Common myeloid progenitor, CD34-positive (primary cell): Measurements from ENCODE around the gene MARCHF3.
A peak's percentile ranks its signal among the peaks of the same experiment; 100 is the strongest.
"Not testable (repeated sequence)": the region's sequence is repeated elsewhere in the genome, so short reads cannot be mapped to it uniquely, and the experiment has no call there.

Experiments
- CTCF ChIA-PET: fragments of 350-600 bp; sonication (Branson Sonifier 250); formaldehyde crosslinking; loops from one replicate; lab custom pipeline; 2021; ENCODE audit warnings: antibody characterized with exemption; lab: Charles Lee
- POLR2A ChIA-PET: fragments of 350-600 bp; sonication (Branson Sonifier 250); formaldehyde crosslinking; loops from one replicate; lab custom pipeline; 2021; ENCODE audit warnings: antibody characterized with exemption; lab: Charles Lee
- DNase-seq, 3 donors: peaks; one replicate each; pipeline versions ENCODE4 v3.0.0 to v3.0.0-alpha.2; 2013
- H3K27ac ChIP-seq, 2 experiments: 1 replicate in 1 of 2; 2 replicates in 1 of 2; pipeline ENCODE4 v1.7.0; 2013; ENCODE audit warnings: inconsistent platforms in 2 of 2, low read length in 2 of 2, mild to moderate bottlenecking in 2 of 2, low read depth in 1 of 2, moderate library complexity in 1 of 2; ENCODE audit not compliant: severe bottlenecking in 2 of 2, insufficient read depth in 1 of 2, poor library complexity in 1 of 2
- H3K27me3 ChIP-seq, 5 experiments: replicated peaks in 2 of 5; 1 replicate in 3 of 5; 2 replicates in 2 of 5; pipeline versions ENCODE4 v1.6.1 to v1.7.0; 2013; ENCODE audit warnings: low read length in 4 of 5, mild to moderate bottlenecking in 2 of 5, moderate library complexity in 2 of 5, inconsistent platforms in 1 of 5; ENCODE audit not compliant: insufficient read depth in 5 of 5, control insufficient read depth in 4 of 5
- H3K36me3 ChIP-seq, 4 experiments: 1 replicate in 2 of 4; 2 replicates in 2 of 4; pipeline versions ENCODE4 v1.6.1 to v1.7.0; 2013; ENCODE audit warnings: low read length in 3 of 4, control low read depth in 1 of 4, mild to moderate bottlenecking in 1 of 4; ENCODE audit not compliant: control insufficient read depth in 4 of 4, insufficient read depth in 4 of 4
- H3K4me1 ChIP-seq, 4 experiments: 1 replicate in 3 of 4; 2 replicates in 1 of 4; pipeline versions ENCODE4 v1.6.1 to v1.7.1; 2013; ENCODE audit warnings: low read length in 3 of 4, mild to moderate bottlenecking in 3 of 4, control low read depth in 1 of 4, inconsistent platforms in 1 of 4, moderate library complexity in 1 of 4; ENCODE audit not compliant: control insufficient read depth in 4 of 4, insufficient read depth in 4 of 4; ENCODE audit errors: control extremely low read depth in 1 of 4
- H3K4me3 ChIP-seq, 7 experiments: 1 replicate in 4 of 7; 2 replicates in 3 of 7; pipeline versions ENCODE4 v1.5.1 to v1.7.0; 2013; ENCODE audit warnings: mild to moderate bottlenecking in 7 of 7, low read length in 6 of 7, moderate library complexity in 6 of 7, inconsistent platforms in 2 of 7, low read depth in 2 of 7, control low read depth in 1 of 7; ENCODE audit not compliant: insufficient read depth in 4 of 7, control insufficient read depth in 1 of 7; ENCODE audit errors: extremely low read depth in 1 of 7
- H3K9me3 ChIP-seq, 5 experiments: 1 replicate in 4 of 5; 2 replicates in 1 of 5; pipeline versions ENCODE4 v1.6.1 to v1.7.1; 2013; ENCODE audit warnings: low read length in 4 of 5, mild to moderate bottlenecking in 2 of 5, inconsistent platforms in 1 of 5, low read depth in 1 of 5, moderate library complexity in 1 of 5; ENCODE audit not compliant: control insufficient read depth in 4 of 5, insufficient read depth in 2 of 5; ENCODE audit errors: control extremely low read depth in 1 of 5
- WGBS: methylation state at CpG from one replicate; pipeline ENCODE4 v1.1.5; 2013; ENCODE audit not compliant: insufficient coverage; 5-methylcytosine and 5-hydroxymethylcytosine counted together

MARCHF3 gene

DNA sequence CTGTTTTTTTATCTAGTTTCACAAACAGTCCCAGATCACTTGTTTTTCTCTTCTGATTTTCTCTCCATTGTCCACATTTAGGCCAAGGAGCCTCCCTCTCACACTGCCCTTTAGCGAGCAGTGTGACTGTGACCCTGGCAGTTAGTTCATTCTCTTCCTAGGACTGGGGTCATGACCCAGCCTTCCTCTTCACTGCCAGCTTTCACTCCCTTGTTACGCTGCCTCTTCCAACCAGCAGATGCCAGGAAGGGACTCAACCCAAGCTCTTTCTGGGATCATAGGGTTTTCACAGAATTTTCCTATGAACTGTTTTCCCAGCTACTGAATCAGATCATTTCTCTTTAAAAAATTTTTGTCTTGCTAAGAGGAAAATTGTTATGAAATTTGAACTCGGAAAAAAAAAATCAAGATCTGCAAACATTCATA is 182.5 kb downstream of the MARCHF3 start:
- 92% methylated on average over 2 of the region's 3 CpGs for WGBS
- H3K36me3 ChIP-seq = no peaks in the 10 kb centered on the region
- DNase-seq = no peak
- POLR2A ChIA-PET = no interaction called here
- no peaks in the 10 kb centered on the region for H3K9me3 ChIP-seq
- no peaks in the 10 kb centered on the region for H3K27me3 ChIP-seq
- no peak overlapping the region for H3K27ac ChIP-seq
- CTCF ChIA-PET = interaction anchor here (0.7 kb wide), 1 partner anchor 193 kb away, joined by 3 read pairs; no protein-coding TSS in a partner anchor
- H3K4me3 ChIP-seq = no peak overlapping the region
- peaks cover 0 to 14% (median 10%) of the 10 kb centered on the region in 4 experiments for H3K4me1 ChIP-seq

GRCh38 chr5:126847456-126847820 is 182.9 kb downstream of the MARCHF3 start:
- POLR2A ChIA-PET = no interaction called here
- H3K27ac ChIP-seq = no peak overlapping the region

GRCh38 chr5:126846744-126847455 is 183.5 kb downstream of the MARCHF3 start:
- Histone ChIP-seq H3K4me1 (peaks cover 0 to 10% (median 7%) of the 10 kb centered on the region in 4 experiments), H3K36me3 (no peaks in the 10 kb centered on the region), H3K4me3 (no peak overlapping the region), H3K9me3 (no peaks in the 10 kb centered on the region), H3K27ac (no peak overlapping the region), H3K27me3 (no peaks in the 10 kb centered on the region)
- CTCF ChIA-PET = no interaction called here
- POLR2A ChIA-PET = no interaction called here
- 92% methylated on average over 4 of the region's 5 CpGs for WGBS
- no peak for DNase-seq

More at GRCh38 chr5:126847456-126847820, 182.9 kb downstream of the MARCHF3 start:
- no peaks in the 10 kb centered on the region for H3K36me3 ChIP-seq
- 97% methylated on average over 3 of the region's 4 CpGs for WGBS
- H3K4me3 ChIP-seq = no peak overlapping the region
- CTCF ChIA-PET = interaction anchor here (0.7 kb wide), 1 partner anchor 193 kb away, joined by 3 read pairs; no protein-coding TSS in a partner anchor
- H3K27me3 ChIP-seq = no peaks in the 10 kb centered on the region
- no peak for DNase-seq
- H3K4me1 ChIP-seq = peaks cover 0 to 14% (median 8%) of the 10 kb centered on the region in 4 experiments
- H3K9me3 ChIP-seq = no peaks in the 10 kb centered on the region

DNA sequence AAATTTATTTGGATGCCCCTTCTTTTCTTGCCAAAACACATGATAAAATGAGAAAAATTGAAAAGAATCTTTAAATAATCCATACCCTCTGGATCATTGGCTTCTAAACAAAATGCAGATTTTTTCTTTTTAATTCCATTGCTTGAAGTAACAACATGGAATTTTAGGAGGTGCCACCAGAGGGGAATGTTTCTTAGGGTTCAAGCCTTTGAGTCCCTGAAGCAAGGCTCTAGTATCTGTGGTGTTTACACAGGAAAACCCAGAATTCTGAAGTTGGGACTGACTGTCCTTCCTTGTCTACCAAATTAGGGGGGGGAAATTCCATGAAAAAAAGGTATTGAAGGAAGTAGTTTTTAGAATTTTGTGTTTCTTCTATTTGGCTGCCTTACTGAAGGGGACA is 184.0 kb downstream of the MARCHF3 start:
- POLR2A ChIA-PET = no interaction called here

DNA sequence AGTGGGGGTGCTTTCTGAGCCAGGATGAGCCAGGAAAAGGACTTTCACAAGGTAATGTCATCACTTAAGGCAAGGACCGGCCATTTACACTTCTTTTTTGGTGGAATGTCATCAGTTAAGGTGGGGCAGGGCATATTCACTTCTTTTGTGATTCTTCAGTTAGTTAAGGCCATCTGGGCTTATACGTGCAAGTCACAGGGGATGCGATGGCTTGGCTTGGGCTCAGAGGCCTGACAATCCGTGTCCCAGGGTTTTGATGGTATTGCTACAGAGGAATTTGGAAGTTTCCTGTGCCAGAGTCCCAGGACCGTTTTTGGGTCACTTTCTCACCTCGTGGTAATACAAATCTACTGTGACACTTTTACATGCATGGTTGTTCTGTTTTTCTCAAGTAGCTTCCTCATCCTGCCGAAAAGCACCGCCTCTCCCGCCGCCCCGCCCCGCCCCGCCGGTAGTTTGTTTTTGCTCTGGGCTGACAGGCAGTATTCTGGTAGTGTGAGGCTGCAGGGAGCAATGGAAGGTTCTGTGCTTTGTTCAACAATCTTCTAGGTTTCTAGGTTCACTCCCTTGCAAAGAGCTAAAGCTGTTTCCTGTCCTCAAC is 184.8 kb downstream of the MARCHF3 start:
- H3K4me1 ChIP-seq, POLR2A ChIA-PET, H3K36me3 ChIP-seq, H3K27me3 ChIP-seq, H3K9me3 ChIP-seq: not testable (repeated sequence)
- H3K27ac ChIP-seq = peak overlapping the region in 1 of 2 experiments; percentile 40
- peak overlapping the region in 4 of 7 experiments; percentile 11 to 65 (median 40) for H3K4me3 ChIP-seq
- peak; percentile 43 to 83 (median 65) for DNase-seq
- CTCF ChIA-PET = interaction anchor here (0.9 to 1.2 kb wide), 2 partner anchors 16 to 70 kb away, joined by 3 read pairs; no protein-coding TSS in a partner anchor
- WGBS = 12% methylated on average over 14 of the region's 14 CpGs

More for the DNA sequence above, 184.0 kb downstream of the MARCHF3 start:
- Histone ChIP-seq H3K4me1 (peaks cover 0 to 10% (median 7%) of the 10 kb centered on the region in 4 experiments), H3K27me3 (no peaks in the 10 kb centered on the region), H3K27ac (peak overlapping the region in 1 of 2 experiments; percentile 40), H3K4me3 (peak overlapping the region in 2 of 7 experiments; percentile 42 to 65), H3K9me3 (no peaks in the 10 kb centered on the region), H3K36me3 (no peaks in the 10 kb centered on the region)
- peak in 1 of 3 donors; percentile 20 for DNase-seq
- CTCF ChIA-PET = interaction anchor here (0.9 to 1.2 kb wide), 2 partner anchors 17 to 70 kb away, joined by 3 read pairs; no protein-coding TSS in a partner anchor

GRCh38 chr5:126843375-126843774 is 187.0 kb downstream of the MARCHF3 start:
- 93% methylated on average over 3 of the region's 11 CpGs for WGBS
- H3K27me3 ChIP-seq, POLR2A ChIA-PET, H3K27ac ChIP-seq, H3K9me3 ChIP-seq, DNase-seq, H3K4me3 ChIP-seq, CTCF ChIA-PET, H3K36me3 ChIP-seq, H3K4me1 ChIP-seq: not testable (repeated sequence)

DNA sequence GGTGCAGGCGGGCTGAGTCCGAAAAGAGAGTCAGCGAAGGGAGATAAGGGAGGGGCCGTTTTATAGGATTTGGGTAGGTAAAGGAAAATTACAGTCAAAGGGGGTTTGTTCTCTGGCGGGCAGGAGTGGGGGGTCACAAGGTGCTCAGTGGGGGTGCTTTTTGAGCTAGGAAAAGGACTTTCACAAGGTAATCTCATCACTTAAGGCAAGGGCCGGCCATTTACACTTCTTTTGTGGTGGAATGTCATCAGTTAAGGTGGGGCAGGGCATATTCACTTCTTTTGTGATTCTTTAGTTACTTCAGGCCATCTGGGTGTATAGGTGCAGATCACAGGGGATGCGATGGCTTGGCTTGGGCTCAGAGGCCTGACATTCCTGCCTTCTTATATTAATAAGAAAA is 191.0 kb downstream of the MARCHF3 start:
- H3K9me3 ChIP-seq, DNase-seq, H3K27me3 ChIP-seq, H3K27ac ChIP-seq, POLR2A ChIA-PET, CTCF ChIA-PET, H3K4me1 ChIP-seq, H3K4me3 ChIP-seq: not testable (repeated sequence)
- WGBS = 100% methylated on average over 2 of the region's 7 CpGs
- H3K36me3 ChIP-seq = peaks cover 0 to 35% (median 13%) of the 10 kb centered on the region in 4 experiments
